Naive thymus-derived CD8-positive, alpha-beta T cell (primary cell): ENCODE measurements around the gene SORCS1. TPM values are rescaled to one million over a fixed set of nuclear protein-coding genes. Genes with fewer than 3 reads are reported as not detected.

ENCODE experiments used
- ATAC-seq, 2 donors: fragments of 150-1000 bp; cut with Tn5 transposase in 1 of 2; sonication (Bioruptor Pico), chemical (Tn5 transposase) in 1 of 2; 1 replicate in 1 of 2; 2 replicates in 1 of 2; pipeline ENCODE4 v1.10.0; 2021; ENCODE audit warnings: mild to moderate bottlenecking in 2 of 2, moderate library complexity in 2 of 2
- POLR2A ChIA-PET: fragments of 350-600 bp; sonication (Branson Sonifier 250); formaldehyde crosslinking; loops from one replicate; lab custom pipeline; 2021; ENCODE audit warnings: antibody characterized with exemption; lab: Charles Lee
- DNase-seq, 10 donors: peaks; one replicate each; pipeline versions ENCODE4 v3.0.0 to v3.0.0-alpha.2; 2020 to 2022
- H3K27ac Mint-ChIP-seq, 10 donors: one replicate each; pipeline ENCODE4 v1.8.0; 2020 to 2022; ENCODE audit warnings: mild to moderate bottlenecking in 10 of 10, mixed read lengths in 10 of 10, moderate library complexity in 4 of 10, inconsistent platforms in 1 of 10
- H3K27me3 Mint-ChIP-seq, 5 donors: one replicate each; pipeline ENCODE4 v1.8.0; 2021 to 2022; ENCODE audit warnings: mixed read lengths in 5 of 5
- H3K36me3 Mint-ChIP-seq, 3 donors: one replicate each; pipeline ENCODE4 v1.8.0; 2020 to 2022; ENCODE audit warnings: mixed read lengths in 3 of 3, mild to moderate bottlenecking in 2 of 3, inconsistent platforms in 1 of 3
- H3K4me1 Mint-ChIP-seq, 4 donors: one replicate each; pipeline ENCODE4 v1.8.0; 2021 to 2022; ENCODE audit warnings: mixed read lengths in 4 of 4
- H3K4me3 Mint-ChIP-seq, 10 donors: one replicate each; pipeline ENCODE4 v1.8.0; 2020 to 2022; ENCODE audit warnings: mild to moderate bottlenecking in 10 of 10, mixed read lengths in 10 of 10, moderate library complexity in 6 of 10, inconsistent platforms in 1 of 10
- H3K9me3 Mint-ChIP-seq, 9 donors: one replicate each; pipeline ENCODE4 v1.8.0; 2020 to 2022; ENCODE audit warnings: mixed read lengths in 9 of 9, mild to moderate bottlenecking in 3 of 9, inconsistent platforms in 1 of 9, moderate library complexity in 1 of 9
- polyA plus RNA-seq, 3 donors: library from polyadenylated mRNA; unstranded; fragments of 300-500 nt; fragmentation: Illumina TruSeq; gene quantifications; one replicate each; pipeline ENCODE4 v1.2.3, GENCODE V29; 2021
- total RNA-seq, 8 experiments: library from RNA in 2 of 8; stranded (reverse) in 2 of 8; gene quantifications; one replicate each; pipeline ENCODE4 v1.2.3 and lab custom pipeline; 2021 to 2026

Gene SORCS1
- total and polyA plus RNA-seq, 5 experiments from 2014 or later: not detected

DNA sequence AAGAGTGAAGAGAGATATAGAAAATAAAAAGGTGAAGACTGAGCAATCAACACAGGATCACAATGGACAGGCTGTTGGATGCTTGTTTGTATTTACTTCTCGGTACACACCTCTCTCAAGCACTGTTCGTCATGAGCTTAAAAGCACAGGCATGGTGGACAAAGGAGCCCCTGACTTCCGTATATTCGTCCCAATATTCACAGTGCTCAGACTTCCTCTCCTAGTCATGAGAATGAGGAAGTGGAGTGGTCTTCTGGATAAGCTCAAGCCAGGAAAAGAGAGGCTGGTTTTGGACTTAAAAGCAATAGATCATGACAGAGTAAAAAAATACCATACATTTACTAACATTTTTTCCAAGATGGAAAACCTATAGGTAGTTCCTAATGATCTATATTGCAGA is 172.5 kb downstream of the SORCS1 start:
- POLR2A ChIA-PET: no interaction called here
- Mint-ChIP-seq H3K36me3 (no peaks in the 10 kb centered on the region), H3K27ac (no peak overlapping the region), H3K4me3 (no peak overlapping the region), H3K4me1 (no peaks in the 10 kb centered on the region), H3K9me3 (peaks cover 0 to 4% (median 0%) of the 10 kb centered on the region in 9 donors), H3K27me3 (no peaks in the 10 kb centered on the region)
- ATAC-seq (no peak), DNase-seq (no peak)

DNA sequence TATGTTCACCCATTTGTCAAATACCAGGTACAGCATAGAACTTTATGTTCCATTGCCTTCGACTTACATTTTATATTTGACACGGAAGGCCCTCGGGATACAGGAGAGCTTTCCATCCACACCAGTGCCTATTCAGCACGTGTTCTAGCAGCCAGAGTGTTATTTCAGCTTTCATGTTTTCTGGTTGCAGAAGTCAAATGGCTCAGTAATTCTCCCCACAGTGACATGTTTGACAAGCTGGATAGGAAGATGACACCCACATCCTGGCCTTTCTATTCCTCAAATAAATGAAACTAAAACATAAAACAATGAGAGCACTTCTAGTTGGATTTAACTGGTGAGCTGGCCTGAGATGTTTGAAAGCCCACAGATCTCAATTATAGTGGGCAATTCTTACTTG is 173.4 kb downstream of the SORCS1 start:
- POLR2A ChIA-PET: no interaction called here

DNA sequence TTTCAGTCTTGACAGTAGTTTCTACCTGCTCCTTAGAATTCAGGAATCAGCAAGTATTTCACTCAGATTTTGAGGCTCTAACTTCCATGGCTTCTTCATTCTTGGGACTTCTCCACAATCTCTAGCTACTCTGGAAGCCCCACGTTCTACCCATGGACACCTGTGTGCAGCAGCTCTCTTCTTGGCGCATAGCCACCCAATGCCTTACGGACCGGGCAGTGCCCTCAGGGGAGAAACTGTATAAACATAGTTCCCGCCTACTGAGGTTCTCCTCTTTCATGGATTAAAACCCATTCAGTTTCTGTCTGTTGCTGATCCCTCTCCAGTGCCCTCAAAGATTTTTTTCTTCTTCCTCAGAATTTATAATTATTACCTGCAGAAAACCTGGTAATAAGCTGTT is 177.1 kb downstream of the SORCS1 start:
- POLR2A ChIA-PET: no interaction called here
- no peaks in the 10 kb centered on the region for H3K4me1 Mint-ChIP-seq
- H3K4me3 Mint-ChIP-seq: no peak overlapping the region
- DNase-seq (no peak), ATAC-seq (no peak)
- peaks cover 0 to 7% (median 0%) of the 10 kb centered on the region in 9 donors for H3K9me3 Mint-ChIP-seq
- no peaks in the 10 kb centered on the region for H3K36me3 Mint-ChIP-seq
- H3K27ac Mint-ChIP-seq: no peak overlapping the region
- H3K27me3 Mint-ChIP-seq: no peaks in the 10 kb centered on the region

More for the DNA sequence above, 173.4 kb downstream of the SORCS1 start:
- DNase-seq (no peak), ATAC-seq (no peak)
- peaks cover 0 to 7% (median 0%) of the 10 kb centered on the region in 9 donors for H3K9me3 Mint-ChIP-seq
- no peaks in the 10 kb centered on the region for H3K27me3 Mint-ChIP-seq
- no peaks in the 10 kb centered on the region for H3K36me3 Mint-ChIP-seq
- no peak overlapping the region for H3K27ac Mint-ChIP-seq
- H3K4me3 Mint-ChIP-seq: no peak overlapping the region
- no peaks in the 10 kb centered on the region for H3K4me1 Mint-ChIP-seq

DNA sequence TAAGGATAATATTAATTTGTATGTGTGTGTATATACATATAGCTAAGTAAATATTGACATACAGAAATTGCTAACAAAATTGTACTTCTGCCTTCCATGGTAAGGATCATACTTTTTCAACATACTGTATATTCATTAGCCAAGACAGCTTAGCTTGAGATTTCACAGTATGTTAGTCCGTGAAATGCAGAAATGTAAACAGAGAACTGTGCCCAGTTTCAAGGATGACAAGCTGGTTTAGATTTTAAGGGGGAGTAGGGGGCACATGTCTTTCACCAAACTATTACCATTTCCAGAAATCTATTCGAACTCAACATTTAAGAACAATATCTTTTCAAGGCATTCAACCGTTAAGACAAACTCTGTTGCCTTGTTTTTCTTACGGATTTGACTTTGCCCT is 182.2 kb downstream of the SORCS1 start:
- H3K4me1 Mint-ChIP-seq: no peaks in the 10 kb centered on the region
- H3K36me3 Mint-ChIP-seq: no peaks in the 10 kb centered on the region
- peaks cover 0 to 5% (median 0%) of the 10 kb centered on the region in 9 donors for H3K9me3 Mint-ChIP-seq
- ATAC-seq (no peak), DNase-seq (no peak)
- no peaks in the 10 kb centered on the region for H3K27me3 Mint-ChIP-seq
- H3K4me3 Mint-ChIP-seq: no peak overlapping the region
- POLR2A ChIA-PET: no interaction called here
- no peak overlapping the region for H3K27ac Mint-ChIP-seq

DNA sequence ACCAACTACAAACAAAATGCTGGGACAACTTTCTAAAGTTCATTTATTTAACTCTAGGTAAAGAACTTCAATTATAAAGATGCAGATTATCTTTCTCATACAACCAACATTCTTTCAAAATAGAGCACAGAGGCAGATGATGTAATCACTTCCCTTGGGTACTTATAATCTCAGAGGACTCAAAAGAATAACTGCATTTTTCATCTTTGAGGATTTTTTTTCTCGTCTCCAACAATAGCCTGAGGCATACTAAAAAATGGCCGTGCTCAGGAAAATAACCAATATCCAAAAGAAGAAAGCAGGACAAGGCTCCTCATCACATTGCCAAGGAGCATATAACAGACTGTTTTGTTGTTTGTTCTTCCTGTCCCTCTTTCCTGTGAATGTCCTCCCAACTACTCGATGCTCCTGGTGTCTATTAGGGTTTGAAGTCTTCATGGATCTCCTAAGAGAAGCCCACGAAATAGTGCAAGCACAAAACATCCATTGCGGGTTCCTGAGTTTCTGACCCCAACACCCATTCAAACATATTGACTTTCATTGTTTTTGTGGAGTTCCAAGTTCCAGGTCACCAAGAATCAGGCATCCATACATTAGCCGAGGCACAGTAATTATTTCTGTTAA is 182.9 kb downstream of the SORCS1 start:
- no peaks in the 10 kb centered on the region for H3K27me3 Mint-ChIP-seq
- H3K9me3 Mint-ChIP-seq: peaks cover 0 to 7% (median 0%) of the 10 kb centered on the region in 9 donors
- H3K4me1 Mint-ChIP-seq: no peaks in the 10 kb centered on the region
- no peak for ATAC-seq
- H3K4me3 Mint-ChIP-seq: no peak overlapping the region
- H3K27ac Mint-ChIP-seq: no peak overlapping the region
- DNase-seq: no peak
- H3K36me3 Mint-ChIP-seq: no peaks in the 10 kb centered on the region
- POLR2A ChIA-PET: no interaction called here

DNA sequence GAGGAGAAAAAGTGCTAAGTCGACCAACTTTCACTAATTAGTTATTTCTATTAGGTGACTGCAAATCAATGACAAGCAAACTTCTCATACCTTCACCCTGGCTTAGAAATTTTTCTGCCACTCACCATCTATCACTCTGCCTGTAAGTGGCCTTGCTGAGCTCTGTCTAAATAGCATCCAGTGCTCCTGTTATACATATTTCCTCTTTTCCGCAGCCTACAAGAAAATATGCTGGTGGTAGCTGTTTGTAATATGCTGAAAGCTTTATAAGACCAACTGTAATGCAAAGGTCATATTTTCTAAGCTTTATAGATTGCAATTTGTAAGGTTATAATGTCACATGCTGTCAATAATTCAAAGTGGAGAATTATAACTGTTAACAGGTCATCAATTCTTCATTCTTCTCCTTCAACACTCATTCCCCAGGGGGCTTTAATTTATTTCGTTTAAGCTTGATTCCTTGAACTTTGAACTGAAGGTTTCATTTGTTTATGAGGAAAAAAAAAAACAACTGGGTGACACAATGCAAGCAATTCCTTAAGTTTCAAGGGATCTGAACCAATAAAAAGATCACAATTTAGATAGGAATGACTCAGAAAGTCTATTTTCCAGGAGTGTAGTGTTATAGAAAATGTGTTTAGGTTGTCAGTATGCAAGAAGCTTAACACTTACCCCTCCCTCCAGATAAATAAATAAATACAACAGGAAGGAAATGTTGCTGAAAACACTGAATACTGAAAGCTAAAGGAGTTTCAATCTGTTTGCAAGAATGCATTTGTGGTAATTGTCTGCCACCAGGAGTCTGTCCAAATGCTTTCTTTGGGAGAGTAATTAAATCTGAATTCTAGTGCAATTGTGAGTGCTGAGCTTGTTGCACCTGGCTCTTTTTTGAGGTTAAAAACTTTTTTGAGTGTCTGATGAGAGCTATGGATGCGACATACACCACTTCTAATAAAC is 183.7 kb downstream of the SORCS1 start:
- Mint-ChIP-seq H3K9me3 (peaks cover 0 to 7% (median 0%) of the 10 kb centered on the region in 9 donors), H3K27ac (no peak overlapping the region), H3K4me3 (no peak overlapping the region), H3K4me1 (no peaks in the 10 kb centered on the region), H3K36me3 (no peaks in the 10 kb centered on the region), H3K27me3 (no peaks in the 10 kb centered on the region)
- DNase-seq (no peak), ATAC-seq (no peak)
- POLR2A ChIA-PET: no interaction called here

DNA sequence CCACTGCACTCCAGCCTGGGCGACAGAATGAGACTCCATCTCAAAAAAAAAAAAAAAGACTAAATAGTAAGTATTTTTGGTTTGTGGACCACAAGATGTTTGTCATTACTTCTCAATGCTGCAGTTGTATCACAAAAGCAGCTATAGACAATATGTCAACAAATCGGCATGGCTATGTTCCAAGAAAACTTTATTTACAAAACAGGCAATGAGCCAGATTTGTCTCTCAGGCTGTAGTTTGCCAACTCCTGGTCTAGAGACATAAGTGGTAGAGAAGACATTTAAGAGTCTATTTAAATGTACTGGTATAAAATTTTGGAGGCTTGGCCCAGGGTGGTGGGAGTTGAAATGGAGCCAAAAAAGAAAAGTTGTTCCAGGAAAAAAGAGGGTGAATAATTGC is 185.8 kb downstream of the SORCS1 start:
- H3K9me3 Mint-ChIP-seq: peaks cover 0 to 7% (median 0%) of the 10 kb centered on the region in 9 donors
- no peaks in the 10 kb centered on the region for H3K36me3 Mint-ChIP-seq
- no peaks in the 10 kb centered on the region for H3K27me3 Mint-ChIP-seq
- ATAC-seq: no peak
- POLR2A ChIA-PET: no interaction called here
- H3K4me1 Mint-ChIP-seq: peaks cover 0 to 2% (median 0%) of the 10 kb centered on the region in 4 donors
- no peak overlapping the region for H3K27ac Mint-ChIP-seq
- H3K4me3 Mint-ChIP-seq: no peak overlapping the region
- DNase-seq: no peak

DNA sequence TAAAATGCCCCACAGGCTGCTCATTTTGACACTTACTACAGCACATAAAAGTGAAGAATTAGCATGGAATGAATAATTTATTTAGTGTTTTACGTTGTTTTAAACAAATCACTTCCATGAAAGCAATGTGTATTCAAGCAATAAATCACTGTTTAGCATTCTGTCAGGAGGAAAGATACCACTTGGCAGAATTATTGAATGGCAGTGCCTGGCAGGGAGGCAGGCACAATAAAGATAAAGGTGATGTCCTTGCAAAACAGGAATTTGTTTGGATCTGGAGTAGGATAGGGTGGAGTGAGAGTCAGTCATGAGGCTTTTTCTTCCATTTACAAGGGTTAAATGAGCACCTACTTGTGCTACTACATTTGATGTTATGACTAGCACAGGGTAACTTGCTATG is 190.8 kb downstream of the SORCS1 start:
- H3K4me1 Mint-ChIP-seq: peaks cover 0 to 2% (median 0%) of the 10 kb centered on the region in 4 donors
- H3K27ac Mint-ChIP-seq: no peak overlapping the region
- peaks cover 0 to 10% (median 0%) of the 10 kb centered on the region in 9 donors for H3K9me3 Mint-ChIP-seq

DNA sequence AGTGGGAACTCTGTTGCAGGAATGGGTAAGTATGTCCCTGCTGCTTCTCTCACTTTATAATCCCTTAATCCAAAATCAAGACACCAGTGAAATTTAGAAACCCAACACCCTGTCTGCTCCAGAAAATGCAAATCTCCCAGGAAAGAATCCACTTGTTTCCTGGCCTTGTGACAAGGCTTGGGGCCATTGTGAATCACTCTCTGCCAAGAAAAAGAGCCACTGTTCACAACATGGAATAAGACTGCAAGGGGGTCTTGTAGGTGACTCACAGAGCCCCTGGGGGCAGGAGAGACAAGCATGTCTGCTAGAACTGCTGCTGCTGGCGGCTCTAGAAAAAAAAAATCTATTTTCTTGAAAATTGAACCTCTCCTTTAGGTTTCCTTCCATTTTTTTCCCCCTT is 191.2 kb downstream of the SORCS1 start:
- Mint-ChIP-seq H3K27me3 (no peaks in the 10 kb centered on the region), H3K27ac (no peak overlapping the region), H3K9me3 (peaks cover 0 to 10% (median 0%) of the 10 kb centered on the region in 9 donors), H3K4me3 (no peak overlapping the region), H3K36me3 (no peaks in the 10 kb centered on the region), H3K4me1 (peaks cover 0 to 2% (median 0%) of the 10 kb centered on the region in 4 donors)
- ATAC-seq: no peak
- no peak for DNase-seq
- POLR2A ChIA-PET: no interaction called here

More for the DNA sequence above, 190.8 kb downstream of the SORCS1 start:
- POLR2A ChIA-PET: no interaction called here
- no peaks in the 10 kb centered on the region for H3K27me3 Mint-ChIP-seq
- no peak overlapping the region for H3K4me3 Mint-ChIP-seq
- H3K36me3 Mint-ChIP-seq: no peaks in the 10 kb centered on the region
- no peak for DNase-seq
- ATAC-seq: no peak

DNA sequence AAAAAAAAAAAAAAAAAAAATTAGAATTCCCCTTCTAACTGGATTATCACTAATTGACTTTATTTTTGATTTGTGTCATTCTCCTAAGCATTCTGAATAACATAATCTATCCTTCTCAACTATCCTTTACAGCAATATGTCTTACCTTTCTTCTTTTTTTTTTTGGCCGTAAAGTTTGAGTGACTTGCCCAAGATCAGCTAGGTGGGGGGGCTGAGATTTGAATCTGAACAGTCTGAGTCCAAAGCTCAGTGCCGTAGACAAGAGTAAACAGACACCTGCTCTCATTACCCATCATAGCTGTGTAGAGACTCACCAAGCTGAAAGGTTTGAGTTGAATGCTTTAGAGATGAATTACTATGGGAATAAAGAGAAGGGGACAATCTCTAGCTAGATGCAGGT is 192.1 kb downstream of the SORCS1 start:
- H3K4me1 Mint-ChIP-seq: peaks cover 0 to 2% (median 0%) of the 10 kb centered on the region in 4 donors
- POLR2A ChIA-PET: no interaction called here

DNA sequence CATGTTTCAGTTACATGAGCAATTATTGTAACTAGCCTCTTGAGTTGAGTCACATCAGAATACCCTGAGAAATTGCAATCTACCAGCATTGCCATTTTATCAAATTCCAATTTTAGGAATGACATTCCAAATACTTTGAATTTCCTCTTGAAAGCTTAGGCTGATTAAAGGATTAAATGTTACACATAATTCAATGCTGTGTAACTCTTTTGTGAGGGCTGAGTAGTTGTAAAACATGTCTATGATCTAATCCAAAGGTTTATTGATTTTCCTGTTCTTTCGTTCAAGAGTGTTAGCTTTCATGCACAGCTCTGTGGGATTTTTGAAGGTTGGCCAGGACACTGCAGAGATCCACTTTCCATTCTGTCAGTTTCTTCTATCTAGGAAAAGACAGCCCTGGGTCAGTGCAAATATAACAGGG is 193.1 kb downstream of the SORCS1 start:
- peaks cover 0 to 2% (median 0%) of the 10 kb centered on the region in 4 donors for H3K4me1 Mint-ChIP-seq
- no peak overlapping the region for H3K4me3 Mint-ChIP-seq
- no peak overlapping the region for H3K27ac Mint-ChIP-seq
- ATAC-seq (no peak), DNase-seq (no peak)
- no peaks in the 10 kb centered on the region for H3K27me3 Mint-ChIP-seq
- H3K36me3 Mint-ChIP-seq: no peaks in the 10 kb centered on the region
- POLR2A ChIA-PET: no interaction called here
- H3K9me3 Mint-ChIP-seq: peaks cover 0 to 4% (median 0%) of the 10 kb centered on the region in 9 donors

More for the DNA sequence above, 192.1 kb downstream of the SORCS1 start:
- Mint-ChIP-seq H3K4me3 (no peak overlapping the region), H3K9me3 (peaks cover 0 to 10% (median 0%) of the 10 kb centered on the region in 9 donors), H3K36me3 (no peaks in the 10 kb centered on the region), H3K27ac (no peak overlapping the region), H3K27me3 (no peaks in the 10 kb centered on the region)
- DNase-seq: no peak
- ATAC-seq: no peak

DNA sequence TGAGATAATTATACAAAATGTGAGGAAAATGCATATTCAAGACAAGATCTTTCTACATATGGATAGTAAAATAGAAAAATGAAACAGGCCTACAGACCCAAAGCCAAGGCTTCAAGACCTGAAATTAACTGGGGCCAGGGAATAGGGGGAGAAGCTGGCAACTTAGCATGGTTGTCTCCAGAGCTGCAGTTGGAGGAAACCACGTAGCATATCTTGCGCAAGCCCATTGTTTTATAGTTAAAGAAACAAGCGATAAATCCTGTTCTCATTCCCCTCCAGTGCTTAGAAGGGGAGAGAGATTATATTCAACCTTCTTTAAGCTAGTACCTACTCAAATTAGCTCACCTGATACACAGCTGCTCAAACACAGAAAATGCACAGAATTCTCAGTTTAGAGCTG is 197.1 kb downstream of the SORCS1 start:
- ATAC-seq: no peak
- no peaks in the 10 kb centered on the region for H3K4me1 Mint-ChIP-seq
- peaks cover 0 to 4% (median 0%) of the 10 kb centered on the region in 5 donors for H3K27me3 Mint-ChIP-seq
- peaks cover 0 to 5% (median 0%) of the 10 kb centered on the region in 3 donors for H3K36me3 Mint-ChIP-seq
- H3K4me3 Mint-ChIP-seq: no peak overlapping the region
- POLR2A ChIA-PET: no interaction called here
- H3K27ac Mint-ChIP-seq: no peak overlapping the region
- no peak for DNase-seq
- peaks cover 0 to 9% (median 6%) of the 10 kb centered on the region in 9 donors for H3K9me3 Mint-ChIP-seq

DNA sequence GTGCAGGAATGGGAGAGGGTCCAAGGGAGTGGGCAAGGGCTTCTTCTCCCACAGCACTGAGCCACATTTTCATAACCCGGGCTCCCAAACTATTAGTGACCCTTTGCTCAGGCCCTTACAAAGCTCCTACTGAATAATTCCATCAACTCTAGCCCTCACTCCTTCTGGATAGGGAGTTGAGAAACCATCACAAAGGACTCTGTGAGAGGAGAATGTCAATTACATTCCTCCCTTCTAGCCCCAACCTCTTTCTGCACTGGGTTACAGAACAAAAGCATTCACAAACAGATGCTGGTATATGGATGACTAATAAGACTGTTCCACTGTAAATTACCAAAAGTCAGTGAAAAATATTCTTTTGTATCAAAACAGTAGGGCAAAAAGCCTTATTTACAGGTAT is 203.7 kb downstream of the SORCS1 start:
- no peak overlapping the region for H3K27ac Mint-ChIP-seq
- peaks cover 0 to 9% (median 6%) of the 10 kb centered on the region in 9 donors for H3K9me3 Mint-ChIP-seq
- H3K27me3 Mint-ChIP-seq: peaks cover 0 to 4% (median 0%) of the 10 kb centered on the region in 5 donors
- peaks cover 0 to 13% (median 0%) of the 10 kb centered on the region in 4 donors for H3K4me1 Mint-ChIP-seq
- no peak for DNase-seq
- ATAC-seq: no peak
- no peak overlapping the region for H3K4me3 Mint-ChIP-seq
- peaks cover 0 to 6% (median 0%) of the 10 kb centered on the region in 3 donors for H3K36me3 Mint-ChIP-seq
- POLR2A ChIA-PET: no interaction called here
